Motor neuron (in vitro differentiated cells): ENCODE results near the gene ILKAP. TPM values are rescaled to one million over a fixed set of nuclear protein-coding genes. Genes with fewer than 3 reads are reported as not detected.

Source experiments
- ATAC-seq, 8 experiments: fragments of 200-7000 bp; cut with Tn5 transposase; replicated peaks in 6 of 8; 2 replicates each; pipeline ENCODE4 v1.8.0; 2021; ENCODE audit warnings: mild to moderate bottlenecking in 8 of 8, moderate library complexity in 8 of 8
- H3K27ac ChIP-seq, 2 donors: fragments of 250-450 bp; sonication (Bioruptor Pico); 2 replicates each; pipeline ENCODE4 v1.9.0; 2021; ENCODE audit warnings: antibody characterized with exemption in 2 of 2, mild to moderate bottlenecking in 2 of 2, moderate library complexity in 1 of 2
- H3K4me1 ChIP-seq, 2 donors: fragments of 250-450 bp; sonication (Bioruptor Pico); replicated peaks in 1 of 2; 2 replicates each; pipeline ENCODE4 v1.6.1; 2021; ENCODE audit warnings: antibody characterized with exemption in 2 of 2, mild to moderate bottlenecking in 2 of 2, moderate library complexity in 1 of 2
- H3K4me3 ChIP-seq, 5 donors: fragments of 250-450 bp; sonication (Bioruptor Pico); 2 replicates each; pipeline ENCODE4 v1.9.0; 2021; ENCODE audit warnings: antibody characterized with exemption in 5 of 5, mild to moderate bottlenecking in 5 of 5, moderate library complexity in 4 of 5
- WGBS, 10 experiments: fragments of 450-650 bp; shearing (Covaris generic); methylation state at CpG; one replicate each; pipeline ENCODE4 v1.0.0; 2022; 5-methylcytosine and 5-hydroxymethylcytosine counted together
- in situ Hi-C, 9 experiments: fragments of 400-800 bp; cut with MboI; loops; one replicate each; pipeline ENCODE4 v1.15.0; 2021; ENCODE audit warnings: low sequenced_read_pairs in 9 of 9, low pct_unique_long_range_greater_than_20kb in 2 of 9; ENCODE audit not compliant: unreplicated experiment in 9 of 9
- total RNA-seq, 8 experiments: library from RNA; unstranded; fragments of 300-600 nt; gene quantifications; 2 replicates each; pipeline versions ENCODE4 v1.2.3 to v1.2.4, GENCODE V29; 2022

Gene ILKAP
- total RNA-seq, 8 experiments from 2014 or later = 18.7 to 41.7 (median 23.5) TPM

DNA sequence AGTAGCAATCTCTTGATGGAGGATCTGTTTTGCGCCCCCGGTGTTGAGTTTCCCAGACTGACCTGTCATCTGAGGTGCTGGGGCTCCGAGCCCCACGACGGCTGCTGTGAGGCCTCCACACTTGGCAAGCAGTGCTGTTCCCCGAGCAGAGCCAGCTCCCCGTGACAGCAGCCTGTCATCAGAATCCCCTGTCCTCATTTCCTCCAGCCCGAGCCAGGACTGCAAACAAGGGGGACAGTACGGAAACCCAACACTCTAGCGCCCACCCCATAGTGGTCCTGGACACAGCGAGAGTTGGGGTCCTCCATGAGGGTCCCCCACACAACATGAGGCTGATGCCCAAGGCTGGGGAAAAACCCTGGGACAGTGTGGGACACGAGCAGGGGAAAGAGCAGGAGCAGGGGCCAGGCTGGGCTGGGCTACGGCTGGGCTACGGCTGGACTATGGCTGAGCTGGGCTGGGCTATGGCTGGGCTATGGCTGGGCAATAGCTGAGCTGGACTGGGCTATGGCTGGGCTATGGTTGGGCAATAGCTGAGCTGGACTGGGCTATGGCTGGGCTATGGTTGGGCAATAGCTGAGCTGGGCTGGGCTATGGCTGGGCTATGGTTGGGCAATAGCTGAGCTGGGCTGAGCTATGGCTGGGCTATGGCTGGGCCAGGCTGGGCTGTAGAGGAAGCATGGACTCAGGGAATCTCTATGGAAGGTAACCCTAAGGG, 66.5 kb downstream of the ILKAP start:
- peak in 3 of 8 experiments; percentile 2 to 40 (median 8) for ATAC-seq
- no peak overlapping the region for H3K4me3 ChIP-seq
- H3K4me1 ChIP-seq = peaks cover 12 to 16% of the 10 kb centered on the region in 2 donors
- 18 to 96% (median 77%) methylated on average over 1 to 8 of the region's 14 CpGs; no CpG with 5 or more reads in 3 of the 10 experiments for WGBS, 10 experiments
- in situ Hi-C loops = no loop called here
- no peak overlapping the region for H3K27ac ChIP-seq

DNA sequence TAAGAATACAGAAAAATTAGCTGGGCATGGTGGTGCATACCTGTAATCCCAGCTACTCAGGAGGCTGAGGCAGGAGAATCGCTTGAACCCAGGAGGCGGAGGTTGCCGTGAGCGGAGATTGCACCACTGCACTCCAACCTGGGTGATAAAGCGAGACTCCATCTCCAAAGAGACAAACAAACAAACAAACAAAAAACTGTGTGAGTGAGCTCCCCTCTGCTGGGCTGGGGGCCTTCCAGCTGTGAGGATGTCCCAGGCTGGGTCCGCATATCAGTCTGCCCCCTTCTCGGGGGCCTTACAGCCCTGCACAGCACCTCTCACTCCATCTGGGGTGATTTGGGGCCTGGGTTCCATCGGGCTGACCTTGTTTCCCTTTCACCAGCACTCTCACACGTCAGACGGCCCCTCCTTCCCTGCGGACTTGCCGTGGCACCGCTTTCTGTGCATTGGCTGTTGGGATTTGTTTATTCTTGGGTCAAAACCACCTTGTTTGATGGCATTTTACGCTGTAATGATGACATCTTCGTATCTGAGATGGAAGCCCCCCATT, 67.8 kb downstream of the ILKAP start:
- Histone ChIP-seq H3K4me3 (no peak overlapping the region), H3K4me1 (peaks cover 12 to 16% of the 10 kb centered on the region in 2 donors), H3K27ac (no peak overlapping the region)
- 70 to 100% (median 80%) methylated on average over 1 to 13 of the region's 15 CpGs; no CpG with 5 or more reads in 4 of the 10 experiments for WGBS, 10 experiments
- no peak for ATAC-seq
- in situ Hi-C loops = no loop called here

DNA sequence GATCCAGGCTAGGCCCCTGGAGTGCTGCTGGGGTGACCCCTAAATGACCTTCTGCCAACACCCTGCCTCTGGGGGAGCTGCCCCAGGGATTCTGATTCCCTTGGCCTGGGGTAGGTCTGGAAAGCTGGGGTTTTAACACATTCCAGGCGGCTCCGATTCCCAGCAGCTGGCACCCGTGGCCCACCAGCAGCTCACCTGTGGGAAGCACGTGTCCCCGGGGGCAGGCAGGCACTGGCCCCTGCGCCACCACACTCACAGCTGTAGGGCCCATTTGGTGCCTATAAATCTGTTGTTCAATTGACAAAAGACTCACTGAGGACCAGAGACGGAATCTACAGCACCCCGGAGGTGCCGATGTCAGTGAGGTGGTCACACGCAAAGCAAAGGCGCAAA, 69.1 kb downstream of the ILKAP start:
- 80 to 94% (median 91%) methylated on average over 1 to 8 of the region's 11 CpGs; no CpG with 5 or more reads in 5 of the 10 experiments for WGBS, 10 experiments
- Histone ChIP-seq H3K4me3 (no peak overlapping the region), H3K4me1 (peaks cover 12 to 15% of the 10 kb centered on the region in 2 donors), H3K27ac (no peak overlapping the region)
- ATAC-seq = no peak
- in situ Hi-C loops = no loop called here

DNA sequence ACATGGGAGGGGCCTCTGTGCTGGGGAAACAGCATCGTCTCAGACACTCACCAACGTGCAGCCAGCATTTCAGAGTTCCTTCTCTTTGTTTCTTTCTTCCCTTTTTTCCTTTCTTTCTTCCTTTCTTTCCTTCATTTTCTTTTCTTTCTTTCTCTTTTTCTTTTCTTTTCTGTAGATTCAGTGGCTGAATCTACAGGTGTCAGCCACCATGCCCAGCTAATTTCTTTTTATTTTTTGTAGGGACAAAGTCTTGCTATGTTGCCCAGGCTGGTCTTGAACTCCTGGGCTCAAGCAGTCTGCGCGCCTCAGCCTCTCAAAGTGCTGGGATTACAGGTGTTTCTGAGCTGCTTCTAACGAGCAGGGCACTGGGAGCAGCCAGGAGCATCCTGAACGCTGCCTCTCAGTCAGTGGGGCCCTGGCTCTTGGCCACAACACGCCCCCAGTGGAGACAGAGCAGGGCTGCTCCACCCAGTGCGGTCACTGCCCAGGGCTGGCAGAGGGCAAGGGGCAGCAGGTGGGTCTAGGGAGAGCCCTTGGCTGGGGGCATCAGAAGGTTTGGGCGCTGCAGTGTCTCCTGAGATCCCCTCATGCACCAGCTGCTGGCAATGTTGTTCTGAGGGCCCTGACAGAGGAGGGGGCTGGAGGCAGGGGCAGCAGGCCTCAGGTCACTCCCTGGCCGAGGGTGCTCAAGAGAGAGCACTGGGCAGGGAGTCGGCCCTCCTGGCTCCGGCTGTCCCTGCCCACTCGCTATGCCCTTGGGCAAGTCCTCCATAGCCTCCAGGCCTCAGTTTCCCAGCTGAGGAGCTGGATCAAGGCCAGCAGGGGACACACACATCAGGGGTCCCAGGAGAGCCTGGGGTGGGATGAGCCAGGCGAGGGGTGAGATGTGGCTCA, 69.7 kb downstream of the ILKAP start:
- in situ Hi-C loops = no loop called here
- Histone ChIP-seq H3K27ac (no peak overlapping the region), H3K4me3 (no peak overlapping the region), H3K4me1 (peaks cover 6 to 9% of the 10 kb centered on the region in 2 donors)
- 38 to 73% (median 46%) methylated on average over 2 to 9 of the region's 14 CpGs; no CpG with 5 or more reads in 2 of the 10 experiments for WGBS, 10 experiments
- ATAC-seq = peak in 3 of 8 experiments; percentile 11 to 22 (median 22)

DNA sequence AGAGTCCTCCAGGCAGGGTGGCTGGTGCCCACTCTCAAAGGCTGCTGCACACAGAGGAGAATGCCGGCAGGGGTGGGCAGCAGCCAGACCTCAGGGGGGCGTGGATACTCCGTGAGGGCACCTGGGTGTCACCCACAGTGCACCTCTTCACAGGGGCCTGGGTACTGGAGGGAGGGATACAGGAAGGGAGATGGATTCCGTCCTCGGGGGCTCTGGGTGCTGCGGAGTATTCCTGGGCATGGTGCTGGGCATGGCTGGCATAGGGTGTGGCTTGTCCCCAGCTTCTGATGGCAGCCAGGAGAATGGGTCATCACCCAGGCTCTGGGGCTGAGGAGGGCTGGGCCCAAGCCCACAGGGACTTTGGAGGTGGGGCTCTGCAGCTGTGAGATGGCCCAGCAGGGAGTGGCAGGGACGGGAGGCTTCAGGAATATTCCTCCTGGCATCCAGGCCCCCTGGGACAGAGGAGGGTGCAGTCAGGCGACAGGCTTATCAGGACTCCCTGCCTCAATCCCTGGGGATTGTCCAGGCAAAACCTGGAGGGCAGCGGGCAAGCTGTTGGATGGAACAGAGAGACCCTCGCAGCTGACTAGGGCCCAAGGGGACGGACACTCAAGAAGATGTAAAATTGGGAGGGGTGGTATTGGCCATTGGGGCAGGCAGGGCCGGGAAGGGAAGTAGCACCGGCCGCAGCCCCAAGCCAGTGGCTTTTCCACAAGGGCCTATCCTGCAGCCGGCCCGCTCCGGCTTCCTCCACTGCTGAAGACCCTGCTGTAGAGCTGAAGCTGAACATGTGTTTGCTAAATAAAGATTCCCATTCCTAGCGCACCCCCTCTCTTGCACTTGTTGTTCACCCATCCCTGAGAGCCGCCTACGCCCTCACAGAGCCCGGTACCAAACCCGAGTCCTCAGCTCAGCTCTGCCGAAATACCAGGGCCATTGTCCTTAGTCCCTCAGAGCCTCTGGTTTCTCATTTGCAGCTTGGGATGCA, 70.7 kb downstream of the ILKAP start:
- Histone ChIP-seq H3K4me1 (peaks cover 0 to under 1% of the 10 kb centered on the region in 2 donors), H3K4me3 (no peak overlapping the region), H3K27ac (no peak overlapping the region)
- in situ Hi-C loops = no loop called here
- 67 to 100% (median 84%) methylated on average over 1 to 5 of the region's 23 CpGs; no CpG with 5 or more reads in 4 of the 10 experiments for WGBS, 10 experiments
- ATAC-seq = peak in 4 of 8 experiments; percentile 16 to 62 (median 34)

DNA sequence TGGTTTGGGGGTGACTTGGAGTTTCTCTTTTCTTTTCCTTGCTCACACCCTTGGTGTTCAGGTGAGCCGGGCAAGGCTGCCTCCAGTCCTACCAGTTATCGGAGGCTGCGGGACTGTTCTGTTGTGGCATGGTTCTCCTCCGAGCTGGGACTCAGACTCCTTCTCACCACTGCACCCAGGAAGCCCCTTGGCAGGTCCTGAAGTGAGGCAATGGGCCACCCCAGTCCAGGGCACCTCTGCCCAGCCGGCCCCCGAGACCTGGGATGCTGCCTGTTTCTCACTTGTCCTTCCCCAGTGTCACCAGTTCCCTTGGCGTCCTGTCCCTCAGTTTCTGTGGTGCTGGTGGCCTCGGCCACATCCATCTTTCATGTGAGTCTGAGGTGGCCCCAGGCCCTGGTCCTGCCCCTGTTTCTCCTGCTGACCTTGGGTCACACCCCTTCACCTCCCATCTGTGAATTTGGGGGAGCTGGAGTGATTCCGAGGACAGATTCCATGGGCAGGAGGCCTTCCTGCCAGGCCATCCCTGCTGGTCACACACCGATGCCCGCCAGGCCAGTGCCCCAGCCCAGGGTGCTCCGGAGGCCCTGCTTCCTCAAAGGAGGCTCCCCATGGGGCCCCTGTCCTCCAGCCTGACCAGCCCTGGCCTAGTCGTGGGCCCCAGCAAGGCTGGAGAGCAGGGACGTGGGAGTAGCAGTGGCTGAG, 71.6 kb downstream of the ILKAP start:
- H3K4me3 ChIP-seq = no peak overlapping the region
- no peak overlapping the region for H3K27ac ChIP-seq
- H3K4me1 ChIP-seq = peaks cover 8% of the 10 kb centered on the region in 2 donors
- ATAC-seq = no peak
- in situ Hi-C loops = no loop called here
- WGBS, 10 experiments = 92 to 100% methylated on average over 1 to 2 of the region's 14 CpGs; no CpG with 5 or more reads in 8 of the 10 experiments

DNA sequence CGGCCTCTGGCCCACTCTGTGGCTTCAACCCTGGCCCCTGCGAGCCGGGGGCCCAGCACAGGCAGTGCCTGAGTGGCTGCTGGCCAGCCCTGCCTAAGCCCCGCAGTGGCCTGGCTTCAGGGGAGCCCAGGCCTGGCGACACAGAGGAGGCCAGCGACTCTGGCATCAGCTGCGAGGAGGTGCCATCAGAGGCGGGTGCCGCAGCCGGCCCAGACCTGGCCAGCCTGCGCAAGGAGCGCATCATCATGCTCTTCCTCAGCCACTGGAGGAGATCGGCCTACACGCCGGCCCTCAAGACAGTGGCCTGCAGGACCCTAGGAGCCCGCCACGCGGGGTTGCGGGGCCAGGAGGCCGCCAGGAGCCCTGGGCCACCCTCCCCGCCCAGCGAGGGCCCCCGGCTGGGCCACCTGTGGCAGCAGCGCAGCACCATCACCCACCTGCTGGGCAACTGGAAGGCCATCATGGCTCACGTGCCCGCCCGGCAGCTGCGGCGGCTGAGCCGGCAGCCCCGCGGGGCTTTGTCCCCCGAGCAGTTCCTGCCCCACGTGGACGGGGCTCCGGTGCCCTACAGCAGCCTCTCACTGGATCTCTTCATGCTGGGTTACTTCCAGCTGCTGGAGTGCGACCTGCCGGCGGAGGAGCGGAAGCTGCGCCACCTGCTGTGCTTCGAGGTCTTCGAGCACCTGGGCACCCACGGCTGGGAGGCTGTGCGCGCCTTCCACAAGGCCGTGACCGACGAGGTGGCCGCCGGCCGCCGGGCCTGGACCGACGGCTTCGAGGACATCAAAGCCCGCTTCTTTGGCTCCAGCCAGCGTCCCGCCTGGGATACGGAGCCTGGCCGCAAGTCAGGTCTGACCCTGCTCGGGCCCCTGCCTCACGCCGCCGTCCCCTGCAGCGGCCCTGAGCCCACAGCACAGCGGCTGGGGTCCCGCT, 72.5 kb downstream of the ILKAP start:
- in situ Hi-C loops = no loop called here
- Histone ChIP-seq H3K27ac (no peak overlapping the region), H3K4me1 (peaks cover 10 to 11% of the 10 kb centered on the region in 2 donors), H3K4me3 (no peak overlapping the region)
- no peak for ATAC-seq
- WGBS, 10 experiments = no CpG with 5 or more reads among the region's 68 CpGs

DNA sequence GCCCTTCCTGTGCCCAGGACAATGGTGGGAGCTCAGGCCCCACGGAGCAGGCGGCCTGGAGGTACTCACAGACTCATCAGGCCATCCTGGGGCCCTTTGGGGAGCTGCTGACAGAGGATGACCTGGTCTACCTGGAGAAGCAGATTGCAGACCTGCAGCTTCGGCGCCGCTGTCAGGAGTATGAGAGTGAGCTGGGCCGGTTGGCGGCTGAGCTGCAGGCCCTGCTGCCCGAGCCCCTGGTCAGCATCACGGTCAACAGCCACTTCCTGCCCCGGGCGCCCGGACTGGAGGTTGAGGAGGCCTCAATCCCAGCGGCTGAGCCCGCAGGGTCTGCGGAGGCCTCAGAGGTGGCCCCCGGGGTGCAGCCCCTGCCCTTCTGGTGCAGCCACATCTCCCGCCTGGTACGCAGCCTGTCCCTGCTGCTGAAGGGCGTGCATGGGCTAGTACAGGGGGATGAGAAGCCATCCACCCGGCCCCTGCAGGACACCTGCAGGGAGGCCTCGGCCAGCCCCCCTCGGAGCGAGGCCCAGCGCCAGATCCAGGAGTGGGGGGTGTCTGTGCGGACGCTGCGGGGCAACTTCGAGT, 73.3 kb downstream of the ILKAP start:
- no peak overlapping the region for H3K4me3 ChIP-seq
- no peak for ATAC-seq
- in situ Hi-C loops = no loop called here
- no peak overlapping the region for H3K27ac ChIP-seq
- WGBS, 10 experiments = 90 to 100% methylated on average over 2 to 7 of the region's 28 CpGs; no CpG with 5 or more reads in 8 of the 10 experiments
- H3K4me1 ChIP-seq = peaks cover 10 to 11% of the 10 kb centered on the region in 2 donors

DNA sequence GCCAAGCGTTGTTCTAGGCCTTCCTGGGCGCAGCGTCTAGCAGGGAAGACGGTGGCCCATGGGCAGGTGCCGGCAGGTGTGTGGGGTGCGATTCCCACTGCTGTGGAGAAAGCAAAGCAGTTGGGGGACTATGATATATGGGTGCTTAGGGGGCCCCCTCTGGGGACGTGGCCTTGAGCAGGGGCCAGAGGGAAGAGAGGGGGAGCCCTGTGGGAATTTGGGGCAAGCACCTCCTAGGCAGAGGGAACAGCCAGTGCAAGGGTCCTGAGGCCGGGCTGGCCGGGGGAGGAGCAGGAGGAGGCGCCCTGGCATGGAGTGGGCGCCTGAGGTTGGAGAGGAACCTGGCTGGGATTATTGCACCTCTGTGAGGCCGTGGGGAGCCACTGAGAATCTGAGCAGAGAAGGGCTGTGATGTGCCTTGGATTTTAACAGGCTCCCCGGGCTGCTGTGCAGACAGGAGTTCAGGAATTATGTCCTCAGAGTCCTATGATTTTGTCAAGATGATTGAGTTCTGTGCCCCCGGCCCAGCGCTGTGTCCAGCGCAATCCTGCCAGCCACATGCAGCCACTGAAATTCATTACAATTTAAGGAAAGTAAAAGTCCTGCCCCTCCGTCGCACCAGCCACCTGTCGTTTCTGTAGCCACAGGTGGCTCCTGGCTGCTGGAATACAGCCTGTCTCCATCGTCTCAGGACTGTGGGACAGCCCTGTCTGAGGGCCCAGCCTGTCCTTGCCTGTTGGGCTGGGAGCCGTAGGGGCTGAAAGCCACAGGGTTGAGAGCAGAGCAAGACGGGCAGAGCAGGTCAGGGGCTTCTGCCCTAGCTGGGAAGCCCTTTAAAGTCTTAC, 74.1 kb downstream of the ILKAP start:
- ATAC-seq = no peak
- H3K4me1 ChIP-seq = peaks cover 10 to 11% of the 10 kb centered on the region in 2 donors
- 69 to 100% (median 84%) methylated on average over 1 to 6 of the region's 22 CpGs; no CpG with 5 or more reads in 5 of the 10 experiments for WGBS, 10 experiments
- in situ Hi-C loops = no loop called here
- no peak overlapping the region for H3K4me3 ChIP-seq
- H3K27ac ChIP-seq = no peak overlapping the region

DNA sequence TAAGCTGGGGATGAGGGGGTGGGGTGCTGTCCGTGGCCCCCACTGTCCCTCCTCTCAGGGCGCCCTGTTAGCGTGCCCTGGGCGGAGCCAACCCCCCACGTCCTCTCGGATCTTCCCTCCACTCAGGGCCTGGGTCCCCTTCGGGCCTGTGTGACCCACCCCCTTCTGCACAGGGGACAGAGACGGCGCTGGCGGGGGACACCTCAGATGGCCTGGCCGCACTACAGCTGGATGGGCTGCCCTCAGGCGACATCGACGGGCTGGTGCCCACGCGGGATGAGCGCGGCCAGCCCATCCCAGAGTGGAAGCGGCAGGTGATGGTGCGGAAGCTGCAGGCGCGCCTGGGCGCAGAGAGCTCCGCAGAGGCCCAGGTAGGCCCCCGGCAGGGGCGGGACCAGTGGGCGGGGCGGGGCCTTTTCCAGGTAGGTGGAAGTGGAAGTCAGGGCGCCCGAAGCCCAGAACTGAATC, 74.9 kb downstream of the ILKAP start:
- WGBS, 10 experiments = 54 to 100% (median 87%) methylated on average over 1 to 14 of the region's 30 CpGs; no CpG with 5 or more reads in 7 of the 10 experiments
- in situ Hi-C loops = no loop called here

More for the DNA sequence above, 74.9 kb downstream of the ILKAP start:
- peaks cover 10 to 11% of the 10 kb centered on the region in 2 donors for H3K4me1 ChIP-seq
- ATAC-seq = no peak
- no peak overlapping the region for H3K4me3 ChIP-seq
- H3K27ac ChIP-seq = no peak overlapping the region
